Measurements from ENCODE around the gene CAB39L. TPM values are rescaled to one million over a fixed set of nuclear protein-coding genes. Genes with fewer than 3 reads are reported as not detected.
A peak's percentile ranks its signal among the peaks of the same experiment; 100 is the strongest.

The CAB39L gene
- total and polyA plus RNA-seq, 2 experiments from 2014 or later = 3.3 to 4.4 TPM

DNA sequence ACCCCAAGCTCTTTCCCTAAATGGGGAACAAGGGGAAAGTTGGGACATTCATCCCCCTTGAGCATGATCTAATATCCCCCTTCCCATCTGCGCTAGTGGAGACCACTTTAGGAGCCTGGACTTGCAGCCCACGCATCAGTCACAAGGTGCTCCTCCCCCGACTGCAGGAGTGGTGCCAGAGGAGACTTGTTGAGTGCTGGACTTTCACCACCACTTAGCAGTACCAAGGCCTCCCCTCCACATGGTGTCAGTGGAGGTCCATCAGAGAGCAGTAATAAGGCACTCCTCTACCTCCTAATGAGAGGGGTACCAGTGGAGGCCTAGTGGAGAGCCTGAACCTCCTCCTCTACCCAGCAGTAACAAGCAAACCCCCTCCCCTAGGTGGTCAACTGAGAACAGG is 22.5 kb downstream of the CAB39L start:
- Histone ChIP-seq H3F3A (replicated peaks; ENCODE audit: low read depth) (no peaks in the 10 kb centered on the region), H3K36me3 (ENCODE audit: insufficient read depth) (no peaks in the 10 kb centered on the region), H3K4me1 (ENCODE audit: insufficient read depth) (no peaks in the 10 kb centered on the region), H3K79me2 (replicated peaks; ENCODE audit: insufficient read depth) (no peaks in the 10 kb centered on the region), H3K27me3 (ENCODE audit: insufficient read depth) (peaks cover 12% of the 10 kb centered on the region), H3K9me2 (ENCODE audit: insufficient read depth) (no peaks in the 10 kb centered on the region), H3K4me3 (no peak overlapping the region), H4K20me1 (replicated peaks; ENCODE audit: insufficient read depth) (no peaks in the 10 kb centered on the region), H3K4me2 (no peak overlapping the region), H3K27ac (ENCODE audit: low read depth) (no peak overlapping the region), H2AFZ (0 out of 2 replicates have a peak overlapping the region, but pooled peaks have one; percentile 67)
- Mint-ChIP-seq H3K4me1 (peaks cover 3% of the 10 kb centered on the region; the same call in 2 of the 3 replicates), H3K9me3 (no peaks in the 10 kb centered on the region), H3K4me3 (no peak overlapping the region), H3K27me3 (ENCODE audit: insufficient read depth, low read depth, poor library complexity) (peaks cover 11% of the 10 kb centered on the region), H3K36me3 (ENCODE audit: low read depth) (no peaks in the 10 kb centered on the region), H3K27ac (no peak overlapping the region)
- peak; percentile 74 for DNase-seq (ENCODE audit: low spot score)
- peak; percentile 100 for ATAC-seq
- TF ChIP-seq ZNF331 (CRISPR knock-in tag; IDR thresholded peaks at IDR 0.05; ENCODE audit: low read depth) (no peak), CREB1 (CRISPR knock-in tag; IDR thresholded peaks at IDR 0.05; ENCODE audit: low read depth) (no peak), CTCF (conservative IDR thresholded peaks at IDR 0.05; ENCODE audit: low read depth in 2 of 2) (peak; percentile 56 to 86)
- TF ChIP-seq, protein P1, sequence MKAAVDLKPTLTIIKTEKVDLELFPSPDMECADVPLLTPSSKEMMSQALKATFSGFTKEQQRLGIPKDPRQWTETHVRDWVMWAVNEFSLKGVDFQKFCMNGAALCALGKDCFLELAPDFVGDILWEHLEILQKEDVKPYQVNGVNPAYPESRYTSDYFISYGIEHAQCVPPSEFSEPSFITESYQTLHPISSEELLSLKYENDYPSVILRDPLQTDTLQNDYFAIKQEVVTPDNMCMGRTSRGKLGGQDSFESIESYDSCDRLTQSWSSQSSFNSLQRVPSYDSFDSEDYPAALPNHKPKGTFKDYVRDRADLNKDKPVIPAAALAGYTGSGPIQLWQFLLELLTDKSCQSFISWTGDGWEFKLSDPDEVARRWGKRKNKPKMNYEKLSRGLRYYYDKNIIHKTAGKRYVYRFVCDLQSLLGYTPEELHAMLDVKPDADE (IDR thresholded peaks at IDR 0.05) = no peak

DNA sequence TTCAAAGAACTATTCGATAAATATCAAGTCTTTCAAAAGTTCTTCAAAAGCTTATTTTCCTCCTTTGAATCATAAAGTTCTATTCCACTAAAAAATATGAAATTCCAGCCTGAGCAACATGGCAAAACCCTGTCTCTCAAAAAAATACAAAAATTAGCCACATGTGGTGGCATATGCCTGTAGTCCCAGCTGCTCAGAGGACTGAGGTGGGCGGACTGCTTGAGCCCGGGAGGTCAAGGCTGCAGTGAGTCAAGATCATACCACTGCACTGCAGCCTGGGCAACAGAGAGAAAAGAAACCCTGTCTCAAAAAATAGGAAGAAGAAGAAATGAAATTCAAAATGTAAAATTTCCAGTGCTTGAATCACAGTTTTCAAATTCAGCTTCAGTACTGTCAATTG is 24.6 kb downstream of the CAB39L start:
- ATAC-seq (no peak), DNase-seq (ENCODE audit: low spot score) (no peak)
- Histone ChIP-seq H3K27me3 (ENCODE audit: insufficient read depth) (peaks cover 32% of the 10 kb centered on the region), H3K4me3 (no peak overlapping the region), H3K4me2 (no peak overlapping the region), H3F3A (replicated peaks; ENCODE audit: low read depth) (no peaks in the 10 kb centered on the region), H3K4me1 (ENCODE audit: insufficient read depth) (peaks cover 7% of the 10 kb centered on the region; the same call in 1 of the 2 replicates), H3K36me3 (ENCODE audit: insufficient read depth) (no peaks in the 10 kb centered on the region), H3K9me2 (ENCODE audit: insufficient read depth) (no peaks in the 10 kb centered on the region), H3K79me2 (replicated peaks; ENCODE audit: insufficient read depth) (no peaks in the 10 kb centered on the region), H4K20me1 (replicated peaks; ENCODE audit: insufficient read depth) (no peaks in the 10 kb centered on the region), H3K27ac (ENCODE audit: low read depth) (no peak overlapping the region), H2AFZ (no peak overlapping the region)
- no peaks in the 10 kb centered on the region for H3K36me3 Mint-ChIP-seq (ENCODE audit: low read depth)
- peaks cover 25% of the 10 kb centered on the region for H3K27me3 Mint-ChIP-seq (ENCODE audit: insufficient read depth, low read depth, poor library complexity)
- no peaks in the 10 kb centered on the region for H3K9me3 Mint-ChIP-seq
- H3K27ac Mint-ChIP-seq = no peak overlapping the region
- no peak overlapping the region for H3K4me3 Mint-ChIP-seq
- peaks cover 3% of the 10 kb centered on the region; the same call in 2 of the 3 replicates for H3K4me1 Mint-ChIP-seq
- TF ChIP-seq CREB1 (CRISPR knock-in tag; IDR thresholded peaks at IDR 0.05; ENCODE audit: low read depth) = no peak
- TF ChIP-seq, protein P1 (IDR thresholded peaks at IDR 0.05) = no peak
- TF ChIP-seq EZH2 (IDR thresholded peaks at IDR 0.05; ENCODE audit: low read depth, unreplicated experiment) = no peak
- no peak for TF ChIP-seq NANOG (IDR thresholded peaks at IDR 0.05; ENCODE audit: borderline replicate concordance)
- TF ChIP-seq, protein P2, sequence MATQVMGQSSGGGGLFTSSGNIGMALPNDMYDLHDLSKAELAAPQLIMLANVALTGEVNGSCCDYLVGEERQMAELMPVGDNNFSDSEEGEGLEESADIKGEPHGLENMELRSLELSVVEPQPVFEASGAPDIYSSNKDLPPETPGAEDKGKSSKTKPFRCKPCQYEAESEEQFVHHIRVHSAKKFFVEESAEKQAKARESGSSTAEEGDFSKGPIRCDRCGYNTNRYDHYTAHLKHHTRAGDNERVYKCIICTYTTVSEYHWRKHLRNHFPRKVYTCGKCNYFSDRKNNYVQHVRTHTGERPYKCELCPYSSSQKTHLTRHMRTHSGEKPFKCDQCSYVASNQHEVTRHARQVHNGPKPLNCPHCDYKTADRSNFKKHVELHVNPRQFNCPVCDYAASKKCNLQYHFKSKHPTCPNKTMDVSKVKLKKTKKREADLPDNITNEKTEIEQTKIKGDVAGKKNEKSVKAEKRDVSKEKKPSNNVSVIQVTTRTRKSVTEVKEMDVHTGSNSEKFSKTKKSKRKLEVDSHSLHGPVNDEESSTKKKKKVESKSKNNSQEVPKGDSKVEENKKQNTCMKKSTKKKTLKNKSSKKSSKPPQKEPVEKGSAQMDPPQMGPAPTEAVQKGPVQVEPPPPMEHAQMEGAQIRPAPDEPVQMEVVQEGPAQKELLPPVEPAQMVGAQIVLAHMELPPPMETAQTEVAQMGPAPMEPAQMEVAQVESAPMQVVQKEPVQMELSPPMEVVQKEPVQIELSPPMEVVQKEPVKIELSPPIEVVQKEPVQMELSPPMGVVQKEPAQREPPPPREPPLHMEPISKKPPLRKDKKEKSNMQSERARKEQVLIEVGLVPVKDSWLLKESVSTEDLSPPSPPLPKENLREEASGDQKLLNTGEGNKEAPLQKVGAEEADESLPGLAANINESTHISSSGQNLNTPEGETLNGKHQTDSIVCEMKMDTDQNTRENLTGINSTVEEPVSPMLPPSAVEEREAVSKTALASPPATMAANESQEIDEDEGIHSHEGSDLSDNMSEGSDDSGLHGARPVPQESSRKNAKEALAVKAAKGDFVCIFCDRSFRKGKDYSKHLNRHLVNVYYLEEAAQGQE (IDR thresholded peaks at IDR 0.05; ENCODE audit: unreplicated experiment) = no peak
- no peak for TF ChIP-seq ZNF331 (CRISPR knock-in tag; IDR thresholded peaks at IDR 0.05; ENCODE audit: low read depth)
- TF ChIP-seq STAT1 (IDR thresholded peaks at IDR 0.05; ENCODE audit: unreplicated experiment) = no peak

Measured in GM23338 (cell line).